ENCODE data around the gene TIMM10B.

GRCh38 chr11:6442441-6442840 lies 38.9 kb upstream of the TIMM10B start:
- no peak for TF ChIP-seq YY1 (IDR thresholded peaks at IDR 0.05; ENCODE audit: insufficient read depth, insufficient read length)
- TF ChIP-seq SUZ12 (IDR thresholded peaks at IDR 0.05; ENCODE audit: extremely low read depth, insufficient read depth, insufficient read length), result no peak
- no peak for TF ChIP-seq ZNF274 (IDR thresholded peaks at IDR 0.05; ENCODE audit: low read depth, low read length)

Measured in NT2/D1 (cell line).